ENCODE data around the gene PIK3C2G. TPM values are rescaled to one million over a fixed set of nuclear protein-coding genes. Genes with fewer than 3 reads are reported as not detected.

The PIK3C2G gene
- total RNA-seq, 4 donors from 2014 or later = 0.30 TPM; not detected in 3

GRCh38 chr12:18345021-18345735 is 83.9 kb downstream of the PIK3C2G start:
- no peaks in the 10 kb centered on the region for H3K27me3 ChIP-seq
- no peak overlapping the region for H3K27ac ChIP-seq
- no peak for DNase-seq (ENCODE audit: low spot score in 2 of 2)
- H3K9me3 ChIP-seq = no peaks in the 10 kb centered on the region
- no peaks in the 10 kb centered on the region for H3K36me3 ChIP-seq
- TF ChIP-seq CTCF (IDR thresholded peaks at IDR 0.05) (no peak), EP300 (IDR thresholded peaks at IDR 0.05) (no peak), POLR2A (IDR thresholded peaks at IDR 0.05) (no peak)
- H3K4me3 ChIP-seq = no peak overlapping the region
- H3K4me1 ChIP-seq = no peaks in the 10 kb centered on the region
- 60 to 70% methylated on average over 3 of the region's 3 CpGs for WGBS, 2 donors

GRCh38 chr12:18352312-18352711 is 91.0 kb downstream of the PIK3C2G start:
- H3K4me1 ChIP-seq = no peaks in the 10 kb centered on the region
- H3K4me3 ChIP-seq = no peak overlapping the region
- DNase-seq (ENCODE audit: low spot score in 2 of 2) = no peak
- no peak for TF ChIP-seq CTCF (IDR thresholded peaks at IDR 0.05)
- no peak for TF ChIP-seq POLR2A (IDR thresholded peaks at IDR 0.05)
- no peak for TF ChIP-seq EP300 (IDR thresholded peaks at IDR 0.05)
- H3K36me3 ChIP-seq = no peaks in the 10 kb centered on the region
- WGBS, 2 donors = 85 to 89% methylated on average over 5 of the region's 5 CpGs
- peaks cover 0 to 9% (median 0%) of the 10 kb centered on the region in 4 donors for H3K9me3 ChIP-seq
- no peak overlapping the region for H3K27ac ChIP-seq
- no peaks in the 10 kb centered on the region for H3K27me3 ChIP-seq

- H3K4me3 ChIP-seq = no peak overlapping the region
- 92 to 95% methylated on average over 5 of the region's 5 CpGs for WGBS, 2 donors
Observed at GRCh38 chr12:18355429-18355828, 94.1 kb downstream of the PIK3C2G start.

GRCh38 chr12:18358077-18358476 is 96.8 kb downstream of the PIK3C2G start:
- H3K27me3 ChIP-seq = no peaks in the 10 kb centered on the region
- 83 to 85% methylated on average over 2 of the region's 2 CpGs for WGBS, 2 donors
- TF ChIP-seq POLR2A (IDR thresholded peaks at IDR 0.05) (no peak), EP300 (IDR thresholded peaks at IDR 0.05) (no peak), CTCF (IDR thresholded peaks at IDR 0.05) (no peak)
- H3K36me3 ChIP-seq = no peaks in the 10 kb centered on the region
- H3K9me3 ChIP-seq = peaks cover 0 to 1% (median 0%) of the 10 kb centered on the region in 4 donors
- H3K27ac ChIP-seq = no peak overlapping the region
- H3K4me3 ChIP-seq = no peak overlapping the region
- DNase-seq (ENCODE audit: low spot score in 2 of 2) = no peak
- H3K4me1 ChIP-seq = no peaks in the 10 kb centered on the region

More at GRCh38 chr12:18355429-18355828, 94.1 kb downstream of the PIK3C2G start:
- TF ChIP-seq EP300 (IDR thresholded peaks at IDR 0.05) (no peak), POLR2A (IDR thresholded peaks at IDR 0.05) (no peak), CTCF (IDR thresholded peaks at IDR 0.05) (no peak)
- DNase-seq (ENCODE audit: low spot score in 2 of 2) = no peak
- peaks cover 0 to 9% (median 0%) of the 10 kb centered on the region in 4 donors for H3K9me3 ChIP-seq
- H3K27ac ChIP-seq = no peak overlapping the region
- H3K4me1 ChIP-seq = no peaks in the 10 kb centered on the region
- no peaks in the 10 kb centered on the region for H3K36me3 ChIP-seq
- H3K27me3 ChIP-seq = no peaks in the 10 kb centered on the region

- H3K4me3 ChIP-seq = no peak overlapping the region
- TF ChIP-seq POLR2A (IDR thresholded peaks at IDR 0.05) (no peak), CTCF (IDR thresholded peaks at IDR 0.05) (no peak), EP300 (IDR thresholded peaks at IDR 0.05) (no peak)
- DNase-seq (ENCODE audit: low spot score in 2 of 2) = no peak
- no peaks in the 10 kb centered on the region for H3K4me1 ChIP-seq
- H3K27me3 ChIP-seq = no peaks in the 10 kb centered on the region
- 94% methylated on average over 2 of the region's 2 CpGs for WGBS, 2 donors
- no peak overlapping the region for H3K27ac ChIP-seq
- H3K36me3 ChIP-seq = no peaks in the 10 kb centered on the region
- H3K9me3 ChIP-seq = no peaks in the 10 kb centered on the region
Observed at GRCh38 chr12:18358930-18359329, 97.6 kb downstream of the PIK3C2G start.

Data from tibial nerve (tissue), 4 donors.